Activated CD4-positive, alpha-beta T cell treated with anti-CD3 and anti-CD28 coated beads, Interleukin-2, amount 10 ng/mL, durations not matched to agents 7 days and 5 days (primary cell): ENCODE data around the gene SPDYE1. TPM values are rescaled to one million over a fixed set of nuclear protein-coding genes. Genes with fewer than 3 reads are reported as not detected.
A peak's percentile ranks its signal among the peaks of the same experiment; 100 is the strongest.
"Not testable (repeated sequence)": the region's sequence is repeated elsewhere in the genome, so short reads cannot be mapped to it uniquely, and the experiment has no call there.

Experiments
- CTCF ChIA-PET: fragments of 350-600 bp; sonication (Branson Sonifier 250); formaldehyde crosslinking; loops from one replicate; lab custom pipeline; 2021; ENCODE audit warnings: antibody characterized with exemption; lab: Charles Lee
- POLR2A ChIA-PET: fragments of 350-600 bp; sonication (Branson Sonifier 250); formaldehyde crosslinking; loops from one replicate; lab custom pipeline; 2021; ENCODE audit warnings: antibody characterized with exemption; lab: Charles Lee
- DNase-seq: peaks from one replicate; pipeline ENCODE4 v3.0.0-alpha.2; 2020
- H3K27ac Mint-ChIP-seq: one replicate; pipeline ENCODE4 v1.8.0; 2021; ENCODE audit warnings: mild to moderate bottlenecking, moderate library complexity, mixed read lengths
- H3K27me3 Mint-ChIP-seq: one replicate; pipeline ENCODE4 v1.8.0; 2021; ENCODE audit warnings: mixed read lengths
- H3K36me3 Mint-ChIP-seq: one replicate; pipeline ENCODE4 v1.8.0; 2021; ENCODE audit warnings: low read depth, mixed read lengths
- H3K4me1 Mint-ChIP-seq: one replicate; pipeline ENCODE4 v1.8.0; 2021; ENCODE audit warnings: mixed read lengths
- H3K4me3 Mint-ChIP-seq: one replicate; pipeline ENCODE4 v1.8.0; 2021; ENCODE audit warnings: mild to moderate bottlenecking, moderate library complexity, mixed read lengths
- H3K9me3 Mint-ChIP-seq: one replicate; pipeline ENCODE4 v1.8.0; 2021; ENCODE audit warnings: mixed read lengths
- total RNA-seq, 2 experiments: library from RNA; stranded (reverse); gene quantifications; one replicate each; pipeline ENCODE4 v1.2.3, GENCODE V29; 2021

The SPDYE1 gene
- not detected for total RNA-seq

- CTCF ChIA-PET, H3K9me3 Mint-ChIP-seq, H3K4me1 Mint-ChIP-seq, H3K27me3 Mint-ChIP-seq, H3K27ac Mint-ChIP-seq, POLR2A ChIA-PET, H3K36me3 Mint-ChIP-seq, DNase-seq, H3K4me3 Mint-ChIP-seq: not testable (repeated sequence)
Measured at GRCh38 chr7:43997532-43997931, at the start of gene SPDYE1. SPDYE1 (plus strand) TSS chr7:43997897; CDS start chr7:43999950, 2,053 bp downstream.

- Mint-ChIP-seq H3K4me3 (no peak overlapping the region), H3K27ac (no peak overlapping the region), H3K4me1 (peaks cover 10% of the 10 kb centered on the region), H3K27me3 (no peaks in the 10 kb centered on the region), H3K9me3 (no peaks in the 10 kb centered on the region), H3K36me3 (peaks cover 6% of the 10 kb centered on the region)
- DNase-seq: no peak
- ChIA-PET POLR2A (no interaction called here), CTCF (interaction anchor here (0.6 kb wide), 1 partner anchor 69 kb away, joined by 3 read pairs; no protein-coding TSS in a partner anchor)
Measured at GRCh38 chr7:43952028-43952427, 45.7 kb upstream of the SPDYE1 start.

GRCh38 chr7:43953071-43953470 is 44.6 kb upstream of the SPDYE1 start:
- H3K27ac Mint-ChIP-seq: no peak overlapping the region
- DNase-seq: no peak
- H3K9me3 Mint-ChIP-seq: no peaks in the 10 kb centered on the region
- ChIA-PET POLR2A (no interaction called here), CTCF (no interaction called here)
- H3K27me3 Mint-ChIP-seq: no peaks in the 10 kb centered on the region
- peaks cover 2% of the 10 kb centered on the region for H3K36me3 Mint-ChIP-seq
- H3K4me3 Mint-ChIP-seq: no peak overlapping the region
- peaks cover 10% of the 10 kb centered on the region for H3K4me1 Mint-ChIP-seq

- no peaks in the 10 kb centered on the region for H3K9me3 Mint-ChIP-seq
- ChIA-PET CTCF (no interaction called here), POLR2A (no interaction called here)
- H3K27me3 Mint-ChIP-seq: no peaks in the 10 kb centered on the region
- H3K36me3 Mint-ChIP-seq: no peaks in the 10 kb centered on the region
- no peak overlapping the region for H3K27ac Mint-ChIP-seq
- peaks cover 10% of the 10 kb centered on the region for H3K4me1 Mint-ChIP-seq
- DNase-seq: peak; percentile 43
- H3K4me3 Mint-ChIP-seq: no peak overlapping the region
Measured at GRCh38 chr7:43954524-43955228, 43.0 kb upstream of the SPDYE1 start.

- H3K4me1 Mint-ChIP-seq: peaks cover 10% of the 10 kb centered on the region
- POLR2A ChIA-PET: no interaction called here
- CTCF ChIA-PET: no interaction called here
- no peak for DNase-seq
- peaks cover 8% of the 10 kb centered on the region for H3K36me3 Mint-ChIP-seq
- no peak overlapping the region for H3K4me3 Mint-ChIP-seq
- H3K27me3 Mint-ChIP-seq: no peaks in the 10 kb centered on the region
- H3K9me3 Mint-ChIP-seq: no peaks in the 10 kb centered on the region
- H3K27ac Mint-ChIP-seq: no peak overlapping the region
Measured at GRCh38 chr7:43956027-43956426, 41.7 kb upstream of the SPDYE1 start.

GRCh38 chr7:43960933-43961332 is 36.8 kb upstream of the SPDYE1 start:
- Mint-ChIP-seq H3K9me3 (no peaks in the 10 kb centered on the region), H3K36me3 (peaks cover 8% of the 10 kb centered on the region), H3K27ac (no peak overlapping the region), H3K4me3 (no peak overlapping the region), H3K27me3 (no peaks in the 10 kb centered on the region), H3K4me1 (peaks cover 6% of the 10 kb centered on the region)
- ChIA-PET POLR2A (no interaction called here), CTCF (no interaction called here)
- DNase-seq: no peak

- H3K9me3 Mint-ChIP-seq, POLR2A ChIA-PET, CTCF ChIA-PET, H3K27me3 Mint-ChIP-seq, H3K36me3 Mint-ChIP-seq, H3K4me3 Mint-ChIP-seq, DNase-seq, H3K27ac Mint-ChIP-seq, H3K4me1 Mint-ChIP-seq: not testable (repeated sequence)
Measured at GRCh38 chr7:43966392-43966791, 31.3 kb upstream of the SPDYE1 start.

GRCh38 chr7:43968172-43969040 is 29.3 kb upstream of the SPDYE1 start:
- H3K9me3 Mint-ChIP-seq, CTCF ChIA-PET, H3K4me3 Mint-ChIP-seq, H3K27me3 Mint-ChIP-seq, H3K27ac Mint-ChIP-seq, H3K4me1 Mint-ChIP-seq, DNase-seq, POLR2A ChIA-PET, H3K36me3 Mint-ChIP-seq: not testable (repeated sequence)

GRCh38 chr7:43969586-43969985 is 28.1 kb upstream of the SPDYE1 start:
- H3K27me3 Mint-ChIP-seq, H3K9me3 Mint-ChIP-seq, H3K4me1 Mint-ChIP-seq, POLR2A ChIA-PET, H3K27ac Mint-ChIP-seq, DNase-seq, H3K4me3 Mint-ChIP-seq, CTCF ChIA-PET, H3K36me3 Mint-ChIP-seq: not testable (repeated sequence)

- DNase-seq, POLR2A ChIA-PET: not testable (repeated sequence)
Measured at GRCh38 chr7:43970698-43971097, 27.0 kb upstream of the SPDYE1 start.

GRCh38 chr7:43974033-43974573 is 23.6 kb upstream of the SPDYE1 start:
- H3K4me3 Mint-ChIP-seq, DNase-seq, H3K27ac Mint-ChIP-seq, H3K27me3 Mint-ChIP-seq, H3K9me3 Mint-ChIP-seq, H3K36me3 Mint-ChIP-seq, CTCF ChIA-PET, H3K4me1 Mint-ChIP-seq, POLR2A ChIA-PET: not testable (repeated sequence)

More at GRCh38 chr7:43970698-43971097, 27.0 kb upstream of the SPDYE1 start:
- H3K9me3 Mint-ChIP-seq, H3K4me1 Mint-ChIP-seq, H3K27me3 Mint-ChIP-seq, H3K4me3 Mint-ChIP-seq, H3K36me3 Mint-ChIP-seq, H3K27ac Mint-ChIP-seq, CTCF ChIA-PET: not testable (repeated sequence)

- DNase-seq, H3K27me3 Mint-ChIP-seq, H3K36me3 Mint-ChIP-seq, CTCF ChIA-PET, POLR2A ChIA-PET, H3K4me3 Mint-ChIP-seq, H3K27ac Mint-ChIP-seq, H3K9me3 Mint-ChIP-seq, H3K4me1 Mint-ChIP-seq: not testable (repeated sequence)
Measured at GRCh38 chr7:43974725-43975482, 22.8 kb upstream of the SPDYE1 start.

GRCh38 chr7:43977525-43977924 is 20.2 kb upstream of the SPDYE1 start:
- Mint-ChIP-seq H3K4me3 (no peak overlapping the region), H3K27me3 (no peaks in the 10 kb centered on the region), H3K27ac (no peak overlapping the region), H3K9me3 (no peaks in the 10 kb centered on the region), H3K4me1 (no peaks in the 10 kb centered on the region), H3K36me3 (no peaks in the 10 kb centered on the region)
- DNase-seq: no peak
- ChIA-PET CTCF (no interaction called here), POLR2A (no interaction called here)
